NK-92 (cell line): ENCODE data around the gene SLC38A10.
A peak's percentile ranks its signal among the peaks of the same experiment; 100 is the strongest.

Experiments
- DNase-seq: peaks from one replicate; lab custom pipeline; 2025; ENCODE audit not compliant: unreplicated experiment; lab: John Stamatoyannopoulos, UW

SLC38A10 gene

DNA sequence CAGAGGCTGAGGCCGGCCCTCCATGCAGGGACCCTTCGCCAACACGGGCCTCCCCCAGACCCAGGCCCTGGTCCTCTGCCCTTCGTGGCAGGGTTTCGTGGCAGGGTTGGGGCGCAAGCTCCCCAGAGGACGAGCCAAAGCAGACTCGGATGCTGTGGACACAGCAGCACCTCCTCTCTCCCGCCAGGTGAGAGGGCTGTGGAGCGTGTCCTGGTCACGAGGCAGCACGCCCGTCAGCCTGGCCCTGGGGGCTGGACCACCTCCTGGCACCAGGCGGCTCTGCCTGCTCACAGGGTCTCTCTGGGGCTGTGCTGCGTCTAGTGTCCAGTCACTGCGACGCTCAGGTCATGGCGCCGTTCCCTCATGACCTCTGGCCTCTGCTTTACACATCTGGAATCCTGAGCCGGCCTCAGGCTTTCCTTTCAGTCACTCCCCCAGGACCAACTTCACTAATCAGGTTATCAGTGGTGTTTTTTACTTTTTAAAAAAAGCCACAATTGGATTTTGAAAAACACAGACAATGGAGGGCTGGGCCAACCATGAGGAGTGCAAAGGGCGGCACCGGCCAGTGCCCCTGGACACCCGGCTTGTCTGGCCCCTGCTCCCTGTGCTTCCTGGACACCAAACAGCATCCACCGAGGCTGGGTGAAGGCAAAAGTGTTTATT, 50.6 kb downstream of the SLC38A10 start:
- DNase-seq, result no peak

DNA sequence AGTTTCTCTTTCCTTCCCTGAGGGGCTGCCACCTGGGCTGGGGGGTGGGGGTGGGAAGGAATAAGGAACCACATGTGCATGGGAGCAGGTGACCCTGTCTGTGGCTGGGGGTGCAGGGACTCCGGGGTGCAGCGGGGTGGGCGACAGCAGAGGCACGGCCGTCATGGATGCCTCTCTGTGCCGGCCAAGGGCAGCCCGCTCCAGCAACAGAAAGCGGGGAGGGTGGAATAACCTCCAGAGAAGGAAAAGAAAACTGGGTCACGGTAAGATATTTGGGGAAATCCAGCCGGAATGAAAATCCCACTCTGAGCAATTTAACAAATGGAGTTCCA, 51.8 kb downstream of the SLC38A10 start:
- DNase-seq, result no peak

DNA sequence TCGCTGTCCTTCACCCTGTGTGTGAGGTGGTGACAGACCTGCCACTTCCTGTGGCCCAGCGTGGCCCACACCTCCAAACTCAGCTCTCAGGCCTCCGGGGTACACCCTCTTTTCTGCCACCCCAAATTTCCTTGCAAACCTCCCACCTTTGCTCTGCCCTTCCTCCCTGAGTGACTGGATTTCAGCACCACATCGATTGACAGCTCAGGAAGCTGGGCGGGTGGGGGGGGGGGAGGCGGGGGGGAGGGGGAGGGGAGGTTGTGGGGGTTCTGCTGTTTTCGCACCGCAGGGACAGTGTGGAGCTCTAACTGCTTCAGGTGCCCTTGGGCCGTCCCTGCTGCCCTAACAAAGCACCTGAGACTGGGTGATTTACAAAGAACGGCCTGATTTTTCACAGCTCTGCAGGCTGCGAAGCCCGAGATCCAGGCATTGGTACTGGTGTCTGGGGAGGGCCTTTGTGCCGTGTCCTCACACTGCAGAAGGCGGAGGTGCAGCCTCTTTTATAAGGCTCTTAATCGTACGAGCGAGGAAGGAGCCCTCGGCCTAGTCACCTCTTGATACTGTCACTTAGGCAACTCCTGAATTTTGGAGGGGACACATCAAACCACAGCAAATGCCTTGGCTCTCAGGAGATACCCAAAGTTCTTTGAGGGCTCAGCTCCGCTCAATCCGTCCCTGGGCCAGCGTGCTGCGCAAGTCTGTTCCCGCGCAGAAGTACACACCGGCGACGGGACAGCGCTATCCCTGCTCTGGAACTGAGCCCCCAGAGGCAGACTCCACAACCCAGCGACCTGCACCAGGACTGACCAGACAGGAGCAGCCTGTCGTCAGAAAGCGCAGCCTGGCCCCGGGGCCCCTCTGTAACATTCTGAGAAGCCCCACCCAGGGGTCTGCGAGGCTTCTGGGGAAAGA, 52.4 kb downstream of the SLC38A10 start:
- DNase-seq, result no peak

DNA sequence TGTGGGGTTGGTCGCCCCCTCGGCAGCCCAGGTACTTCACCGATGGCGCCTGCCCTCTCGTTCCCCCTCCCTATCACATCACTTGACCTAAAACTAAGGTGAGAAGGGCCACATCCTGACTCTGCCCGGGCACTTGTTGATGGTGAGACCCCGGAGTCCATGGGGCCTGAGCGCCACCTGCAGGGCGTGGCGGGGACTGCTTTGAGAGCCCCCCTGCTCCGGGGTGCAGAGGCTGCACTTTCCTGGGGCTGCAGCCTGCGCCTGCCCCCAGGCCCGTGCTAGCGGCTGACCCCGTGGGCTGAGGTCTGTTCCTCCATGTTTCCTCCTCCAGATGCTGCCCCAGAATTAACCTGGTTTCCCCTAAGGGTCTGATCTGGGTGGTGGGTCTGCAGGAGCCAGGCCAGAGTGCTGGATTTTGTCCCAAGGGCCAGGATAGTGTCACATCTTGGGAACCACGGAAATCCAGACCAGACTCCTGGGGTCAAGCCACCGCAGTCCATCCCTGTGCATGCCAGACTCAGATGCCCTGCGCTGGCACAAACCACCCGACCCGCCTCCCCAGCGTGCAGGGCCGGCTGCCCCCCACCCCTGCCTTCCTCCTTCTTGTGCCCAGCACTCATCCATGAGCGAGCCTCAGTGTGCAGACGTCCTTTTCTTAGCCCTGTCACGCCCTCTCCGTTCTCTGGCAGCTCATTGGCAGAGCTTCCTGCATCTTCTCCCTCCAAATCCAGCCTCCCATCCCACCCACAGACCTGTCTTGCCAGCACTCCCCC, 53.3 kb downstream of the SLC38A10 start:
- DNase-seq, result no peak

DNA sequence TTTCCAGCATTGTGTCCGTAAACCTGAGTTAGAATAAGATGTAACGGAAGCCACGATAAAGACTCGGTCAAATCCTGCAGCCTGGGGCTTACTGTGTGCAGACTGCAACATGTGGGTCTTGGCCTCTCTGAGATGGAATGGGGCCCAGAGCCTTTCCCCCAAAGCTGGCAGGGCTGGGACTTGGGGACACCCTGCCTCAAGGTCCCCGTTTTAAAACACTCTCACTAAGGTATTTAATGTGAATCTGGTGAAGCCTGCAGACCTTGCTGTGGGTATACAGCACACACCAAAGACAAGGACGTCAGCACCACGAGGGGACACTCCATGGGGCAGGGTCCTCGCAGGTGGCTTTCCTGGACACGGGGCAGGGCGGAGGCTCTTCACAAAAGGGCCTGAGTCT, 53.9 kb downstream of the SLC38A10 start:
- DNase-seq, result no peak

DNA sequence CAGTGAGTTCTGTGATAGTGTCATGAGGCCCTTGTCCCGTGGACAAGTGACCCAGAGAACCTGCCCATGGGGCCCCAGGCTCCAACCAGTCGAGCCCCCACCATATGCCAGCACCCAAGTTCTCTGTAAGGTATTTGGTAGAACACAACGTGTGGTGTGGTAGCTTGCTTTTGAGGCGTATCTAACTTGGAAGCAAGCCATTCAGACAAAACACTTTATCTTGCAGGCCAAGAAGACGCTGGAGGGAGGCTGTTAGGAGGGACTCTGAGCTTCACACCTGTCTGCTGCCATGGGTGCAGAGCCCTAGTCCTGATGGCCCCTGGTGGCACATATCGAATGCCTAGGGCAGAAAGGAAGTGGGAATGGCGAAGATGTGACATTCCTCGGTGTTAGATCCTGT, 54.3 kb downstream of the SLC38A10 start:
- no peak for DNase-seq

DNA sequence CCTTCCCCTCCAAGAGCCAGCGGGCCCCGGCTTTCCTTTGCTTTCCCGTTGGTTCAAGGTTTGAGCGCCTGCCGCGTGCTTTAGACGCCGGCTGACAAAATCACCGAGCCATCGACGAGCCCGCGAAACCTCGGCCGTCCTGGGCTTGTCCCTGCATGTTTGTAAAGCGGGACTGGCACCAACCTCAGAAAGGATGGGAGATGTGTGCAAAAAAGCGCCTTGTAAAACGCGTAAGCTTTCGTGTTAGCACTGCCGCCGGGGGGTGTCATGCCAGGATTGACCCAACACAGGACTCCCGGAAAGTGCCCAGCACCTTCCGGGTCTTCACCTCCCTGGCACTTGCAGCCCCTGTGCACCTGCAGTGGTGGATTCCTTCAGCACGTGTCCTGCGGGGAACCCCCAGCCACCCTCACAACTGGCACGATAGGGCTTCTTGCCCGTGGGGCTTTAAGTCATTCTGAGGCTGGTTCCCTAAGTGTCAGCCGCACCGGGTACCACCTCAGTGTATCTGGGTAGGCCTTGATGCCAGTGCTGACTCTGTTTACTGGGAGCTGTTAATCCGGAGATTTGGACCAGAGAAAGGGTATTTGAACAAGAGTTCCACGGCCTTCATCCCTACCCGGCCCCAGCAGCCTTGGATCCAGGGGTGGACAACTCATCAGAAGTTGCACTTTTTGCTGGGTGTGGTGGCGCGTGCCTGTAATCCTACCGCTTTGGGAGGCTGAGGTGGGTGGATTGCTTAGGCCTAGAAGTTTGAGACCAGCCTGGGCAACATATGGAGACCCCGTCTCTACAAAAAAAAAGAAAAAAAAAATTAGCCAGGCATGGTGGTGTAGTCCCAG, 55.2 kb downstream of the SLC38A10 start:
- DNase-seq, result no peak

DNA sequence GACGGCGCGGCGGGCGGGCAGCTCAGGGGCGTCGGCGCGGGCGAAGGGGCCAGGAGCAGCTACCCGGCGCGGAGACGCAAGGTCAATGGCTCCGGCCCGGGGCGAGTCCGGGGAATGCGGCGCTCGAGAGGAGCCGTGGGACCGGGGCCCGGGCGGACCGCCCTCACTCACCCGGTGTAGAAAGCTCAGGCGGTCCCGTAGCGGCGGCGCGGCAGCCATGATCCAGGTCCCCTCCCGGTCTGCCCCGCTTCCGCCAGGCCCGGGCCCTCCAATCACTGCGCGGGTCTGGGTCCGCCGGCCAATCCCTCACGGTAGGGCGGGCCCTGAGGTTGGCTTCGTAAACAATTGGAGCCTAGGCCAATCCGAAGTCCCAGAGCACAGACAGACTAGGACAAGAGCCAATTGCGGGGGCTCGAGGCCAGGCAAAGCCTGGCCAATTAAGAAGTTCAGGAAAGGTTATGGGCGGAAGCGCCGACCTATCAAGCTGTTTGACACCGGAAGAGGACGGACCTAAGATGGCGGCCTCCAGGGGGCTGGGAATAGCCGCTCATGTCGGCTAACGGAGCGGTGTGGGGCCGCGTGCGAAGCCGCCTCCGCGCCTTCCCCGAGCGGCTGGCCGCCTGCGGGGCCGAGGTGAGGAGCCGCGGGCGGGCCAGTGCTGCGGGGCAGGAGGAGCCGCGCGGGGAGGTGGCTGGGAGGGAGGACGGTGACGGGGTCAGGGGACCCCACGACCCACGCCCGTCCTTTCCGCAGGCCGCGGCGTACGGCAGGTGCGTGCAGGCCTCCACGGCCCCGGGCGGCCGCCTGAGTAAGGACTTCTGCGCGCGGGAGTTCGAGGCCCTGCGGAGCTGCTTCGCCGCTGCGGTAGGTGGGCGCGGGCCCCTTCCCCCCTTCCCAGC, 56.0 kb downstream of the SLC38A10 start, which contains the start of the genes NDUFAF8 and TEPSIN:
TSS of gene NDUFAF8 (plus strand) at position 504 of the 899 bp plus-strand sequence. CDS start at position 550, 46 bp downstream.
TSS of gene TEPSIN (minus strand) at position 241 of the 899 bp plus-strand sequence. CDS start at position 219, 22 bp downstream.
- DNase-seq, result peak; percentile 79

DNA sequence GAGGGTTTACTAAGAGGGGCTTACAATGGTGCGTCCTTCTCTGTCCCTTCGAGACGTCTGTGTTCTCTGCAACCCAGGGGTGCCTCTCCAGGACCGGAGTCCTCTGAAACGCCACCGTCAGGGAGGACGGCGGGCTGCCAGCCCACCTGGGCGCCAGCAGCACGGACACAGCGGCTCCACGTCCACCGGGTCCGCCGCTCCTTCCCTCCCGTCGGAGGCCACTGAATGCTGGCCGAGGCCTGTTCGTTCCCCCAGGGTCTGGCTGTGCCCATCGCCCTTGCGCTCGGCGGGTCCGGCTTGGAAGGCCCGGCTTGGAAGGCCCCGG, 56.7 kb downstream of the SLC38A10 start:
- no peak for DNase-seq

DNA sequence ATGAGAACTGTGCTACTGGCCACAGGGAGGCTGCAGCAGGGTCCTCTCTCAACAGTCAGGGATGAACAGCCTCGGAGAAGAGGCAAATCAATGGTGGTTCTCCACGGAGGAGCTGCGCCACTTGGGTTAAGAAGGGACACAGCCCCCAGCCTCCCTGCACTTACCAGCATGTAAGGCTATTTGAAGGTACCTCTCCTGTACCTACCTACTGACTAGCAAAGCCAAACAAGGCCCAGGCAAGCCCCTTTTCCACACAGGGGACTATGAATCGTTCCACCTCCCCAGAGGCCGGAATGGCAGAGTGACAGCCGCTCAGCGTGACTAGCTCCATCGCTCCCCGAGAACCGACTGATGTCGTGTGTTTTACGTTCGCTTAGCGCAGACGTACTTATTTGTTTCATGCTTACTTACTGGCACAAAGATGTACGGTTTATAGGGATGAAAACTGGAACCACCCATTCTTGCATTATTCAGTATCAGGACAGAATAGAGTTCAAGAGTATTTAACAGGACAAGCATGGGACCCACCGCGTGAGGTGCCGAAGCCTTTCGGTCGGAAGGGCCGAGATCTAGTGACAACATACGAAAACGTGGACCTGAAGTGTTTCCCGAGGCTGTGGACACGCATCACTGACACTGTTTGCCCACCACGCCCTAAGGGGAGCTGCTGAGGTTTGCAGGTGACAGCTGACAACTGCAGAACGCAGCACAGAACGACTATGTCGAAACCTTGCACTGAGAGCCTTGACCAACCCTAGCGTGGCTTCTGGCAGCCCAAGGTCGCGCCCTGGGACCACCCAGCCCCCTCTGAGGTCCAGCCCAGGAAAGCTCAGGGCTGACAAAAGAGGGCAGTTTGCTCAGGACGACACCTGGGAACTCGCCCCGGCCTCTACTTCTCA, 57.3 kb downstream of the SLC38A10 start:
- DNase-seq, result no peak

DNA sequence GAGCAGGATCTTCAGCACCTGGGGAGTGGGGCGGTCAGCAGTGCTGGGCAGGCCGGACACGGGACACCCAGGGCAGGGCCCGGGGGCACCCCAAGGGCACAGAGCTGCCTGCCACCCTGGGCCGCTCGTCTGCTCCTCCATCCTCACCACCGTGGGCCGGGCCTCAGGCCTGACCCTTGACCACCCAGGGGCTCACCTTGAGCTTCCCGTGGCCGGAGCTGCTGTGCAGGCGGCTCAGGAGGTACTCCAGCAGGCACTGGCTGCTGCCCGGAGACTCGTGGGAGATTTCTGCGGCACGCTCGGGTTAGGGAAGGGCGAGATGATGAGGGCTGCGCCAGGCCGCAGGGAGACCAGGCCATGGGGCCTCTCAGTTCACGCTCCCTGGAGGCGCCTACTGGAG, 58.3 kb downstream of the SLC38A10 start:
- no peak for DNase-seq

DNA sequence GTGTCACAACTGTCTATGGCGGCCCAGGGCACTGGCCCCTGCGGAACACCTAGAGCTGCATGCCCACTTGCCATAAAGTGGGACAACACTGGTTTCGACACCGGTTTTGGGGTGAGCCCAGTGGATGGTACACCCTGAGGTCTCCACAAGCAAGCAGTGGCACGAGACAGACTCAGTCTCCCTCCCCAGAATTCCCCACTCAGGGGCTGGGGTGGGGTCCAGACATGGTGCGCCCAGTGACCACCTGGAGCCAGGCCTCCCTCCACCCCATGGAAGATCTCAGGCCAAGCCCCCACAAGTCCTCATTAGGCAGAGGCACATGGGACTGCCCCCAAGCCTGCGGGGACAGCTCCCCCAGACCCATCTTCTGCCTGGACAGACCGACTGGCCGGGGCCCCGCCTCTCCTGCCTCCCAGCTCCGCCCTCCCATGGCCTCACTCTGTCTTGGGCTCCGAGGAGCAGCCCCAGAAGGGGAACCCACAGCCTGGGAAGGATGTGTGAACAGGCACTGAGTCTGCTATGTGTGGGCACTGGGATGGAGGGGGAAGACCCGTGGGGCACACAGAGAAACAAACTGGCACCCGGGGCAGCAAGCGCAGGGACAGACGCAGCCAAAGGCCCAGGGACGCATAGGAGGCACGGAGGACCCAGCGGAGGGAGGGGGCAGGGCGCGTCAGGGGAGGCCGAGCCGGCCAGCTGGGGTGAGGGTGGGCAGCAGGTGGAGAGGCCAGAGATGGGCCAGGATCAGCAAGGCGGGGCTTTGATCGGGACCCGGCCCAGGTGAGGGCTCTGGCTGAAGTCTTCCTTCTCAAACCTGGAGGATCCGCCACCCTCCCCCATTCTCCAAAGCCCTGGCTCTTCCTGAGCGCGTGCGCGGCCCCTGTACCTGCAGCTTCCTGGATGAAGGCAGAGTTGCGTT, 59.0 kb downstream of the SLC38A10 start:
- no peak for DNase-seq

DNA sequence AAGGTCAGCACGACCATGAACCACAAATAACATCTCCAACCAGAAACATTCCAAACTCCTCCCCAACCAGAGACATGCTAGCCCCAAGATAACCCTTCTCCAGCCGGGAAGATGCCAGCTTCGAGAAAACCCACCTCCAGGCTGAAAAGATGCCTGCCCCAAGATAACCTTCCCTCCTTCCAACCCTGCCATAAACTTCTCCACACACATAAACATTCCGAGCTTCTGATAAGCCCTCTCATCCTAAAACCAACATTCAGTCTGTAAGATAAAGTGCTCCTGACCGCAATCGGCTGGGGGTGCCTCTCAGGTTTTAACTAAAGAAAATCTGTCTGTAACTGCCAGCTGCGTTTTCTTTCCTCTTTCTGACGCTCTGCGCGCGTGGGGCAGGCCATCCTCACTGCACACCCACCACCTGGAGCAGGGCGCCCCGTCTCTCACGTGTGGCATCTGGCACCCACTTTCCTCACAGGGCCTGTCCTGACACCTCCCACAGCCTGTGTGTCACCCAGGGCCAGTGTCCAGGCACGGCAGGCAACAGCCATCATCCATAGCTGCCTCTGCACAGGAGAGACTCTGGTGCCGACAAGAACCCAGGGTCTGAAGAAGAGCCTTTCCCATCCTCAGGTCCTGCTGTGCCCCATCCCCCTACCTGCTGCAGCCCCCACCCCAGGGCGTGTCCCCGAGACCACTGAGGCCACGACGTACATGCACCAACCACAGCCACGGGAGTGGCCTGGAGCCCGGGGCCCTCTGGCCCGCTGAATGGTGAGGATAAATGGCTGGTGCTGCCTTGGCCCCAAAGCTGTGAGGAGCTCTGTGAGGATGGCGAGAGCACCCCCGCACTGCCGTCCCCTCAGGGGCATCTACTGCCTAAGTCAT, 59.9 kb downstream of the SLC38A10 start:
- no peak for DNase-seq

DNA sequence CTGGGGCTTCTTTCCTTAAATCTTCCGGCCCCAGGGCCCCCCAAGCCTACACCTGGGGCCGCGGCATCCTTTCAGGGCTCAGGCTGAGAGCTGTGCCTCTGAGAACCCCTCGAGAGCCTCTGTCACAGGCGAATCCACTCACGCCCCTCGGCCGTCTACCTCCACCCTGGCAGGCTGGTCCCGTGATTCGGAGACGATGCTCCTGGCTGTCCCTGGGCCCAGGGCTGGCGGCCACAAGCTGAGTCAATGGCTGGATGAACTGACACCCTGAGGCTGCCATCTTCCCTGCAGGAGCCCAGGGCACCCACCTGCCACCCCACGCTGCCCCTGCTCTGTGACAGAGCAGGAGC, 60.6 kb downstream of the SLC38A10 start:
- no peak for DNase-seq

DNA sequence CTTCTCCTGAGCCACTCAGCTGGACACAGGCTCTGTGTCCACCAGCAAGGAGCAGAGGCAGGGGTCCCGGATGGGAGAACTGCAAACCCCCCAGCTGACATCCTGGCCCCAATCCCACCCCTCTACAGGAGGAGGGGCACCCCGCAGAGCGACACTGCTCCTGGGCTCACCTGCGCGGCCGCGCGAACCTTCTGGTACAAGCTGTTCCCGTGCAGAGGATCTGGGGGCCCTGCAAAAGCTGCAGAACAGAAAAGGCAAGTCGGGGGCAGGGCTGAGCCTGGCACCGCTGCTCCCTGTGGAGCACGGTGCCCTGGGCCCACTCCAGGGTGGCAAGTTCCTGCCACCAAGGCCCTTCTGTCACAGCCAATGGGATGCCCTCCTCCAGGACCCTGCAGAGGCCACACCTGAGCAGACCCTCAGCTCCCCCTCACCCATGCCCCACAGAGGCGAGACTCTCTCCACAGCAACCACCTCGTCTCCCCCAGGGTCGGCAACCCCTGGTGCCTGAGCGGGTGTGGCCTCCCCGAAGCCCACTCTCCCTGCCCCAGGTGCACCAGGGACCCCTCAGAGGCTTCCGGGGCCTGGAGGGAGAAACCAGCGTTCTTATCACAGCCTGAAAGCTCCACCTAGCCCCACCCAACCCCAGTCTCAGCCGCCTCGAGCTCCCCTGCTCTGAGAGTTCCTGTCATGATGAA, 61.1 kb downstream of the SLC38A10 start:
- no peak for DNase-seq

DNA sequence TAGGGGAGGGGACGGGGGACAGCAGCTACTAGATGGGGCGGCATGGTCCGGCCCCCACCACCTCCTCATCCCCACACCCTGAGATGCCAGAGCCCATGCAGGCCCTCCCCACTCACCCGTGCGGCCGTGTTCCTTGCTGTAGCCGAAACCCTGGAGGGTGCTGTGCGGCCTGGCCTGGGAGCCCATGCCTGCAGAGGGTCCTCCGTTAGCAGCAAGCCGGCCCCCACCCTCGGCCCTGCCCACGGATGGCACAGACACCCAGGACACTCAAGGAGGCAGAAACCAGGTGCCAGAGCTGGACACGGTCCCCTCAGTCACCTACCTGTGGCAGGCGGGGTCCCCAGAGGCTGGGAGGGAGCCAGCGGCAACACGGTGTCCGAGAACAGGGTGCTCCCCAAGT, 61.8 kb downstream of the SLC38A10 start:
- DNase-seq, result no peak
